Prostate gland (tissue), 2 donors: Measurements from ENCODE around the gene DVL3. TPM values are rescaled to one million over a fixed set of nuclear protein-coding genes. Genes with fewer than 3 reads are reported as not detected.

Experiments
- DNase-seq: peaks from one replicate; pipeline ENCODE4 v3.0.0-alpha.2; 2019; ENCODE audit warnings: low spot score
- H3K27ac ChIP-seq, 2 donors: fragments of 200-600 bp; sonication (generic); 2 replicates each; pipeline ENCODE4 v1.5.1; 2017 to 2019
- H3K27me3 ChIP-seq: fragments of 200-600 bp; sonication (generic); replicated peaks from 2 replicates; pipeline ENCODE4 v1.5.1; 2019; ENCODE audit not compliant: insufficient read depth
- H3K36me3 ChIP-seq, 2 donors: fragments of 200-600 bp; sonication (generic); 1 replicate in 1 of 2; 2 replicates in 1 of 2; pipeline versions ENCODE4 v1.5.1 to v1.8.1; 2017 to 2019
- H3K4me1 ChIP-seq: fragments of 200-600 bp; sonication (generic); replicated peaks from 2 replicates; pipeline ENCODE4 v1.5.1; 2019
- H3K4me3 ChIP-seq, 2 donors: fragments of 200-600 bp; sonication (generic); 2 replicates each; pipeline ENCODE4 v1.5.1; 2017 to 2019
- H3K9me3 ChIP-seq: fragments of 200-600 bp; sonication (generic); 2 replicates; pipeline ENCODE4 v1.5.1; 2017
- CTCF ChIP-seq, 4 experiments: fragments of 200-600 bp in 2 of 4; fragments of 450-650 bp in 2 of 4; sonication (generic) in 2 of 4; IDR thresholded peaks; 1 replicate in 3 of 4; 2 replicates in 1 of 4; pipeline ENCODE4 v1.5.1; 2016 to 2019; ENCODE audit warnings: antibody characterized with exemption in 4 of 4, mild to moderate bottlenecking in 2 of 4, moderate library complexity in 2 of 4
- POLR2A ChIP-seq: fragments of 450-650 bp; IDR thresholded peaks from one replicate; pipeline ENCODE4 v1.6.1; 2016; ENCODE audit warnings: antibody characterized with exemption, mild to moderate bottlenecking
- POLR2AphosphoS5 ChIP-seq: sonication (generic); formaldehyde crosslinking; IDR thresholded peaks from one replicate; pipeline ENCODE4 v1.6.1; 2017; ENCODE audit warnings: antibody characterized with exemption
- WGBS: methylation state at CpG from one replicate; pipeline ENCODE4 v1.1.5; 2018; 5-methylcytosine and 5-hydroxymethylcytosine counted together
- intact Hi-C: fragments of 100-400 bp; cut with DNase I; formaldehyde crosslinking; loops from one replicate; pipeline ENCODE4 v1.14.2; 2022
- total RNA-seq, 2 donors: library from RNA; depleted of rRNA; stranded (reverse); fragments of >200 nt; gene quantifications; one replicate each; pipeline ENCODE4 v1.1.0, GENCODE V29; 2016

The DVL3 gene
- total RNA-seq, 2 donors from 2014 or later, result 61.7 to 95.1 TPM

- no peaks in the 10 kb centered on the region for H3K9me3 ChIP-seq
- no peak overlapping the region for H3K4me3 ChIP-seq
- H3K27ac ChIP-seq, result peak overlapping the region; percentile 79 to 83
- H3K27me3 ChIP-seq, result no peaks in the 10 kb centered on the region
- 92% methylated on average over 18 of the region's 18 CpGs for WGBS
- intact Hi-C loops, result no loop called here
- DNase-seq, result no peak
- H3K36me3 ChIP-seq, result peaks cover 29 to 38% of the 10 kb centered on the region in 2 donors
- TF ChIP-seq POLR2AphosphoS5 (no peak), CTCF (IDR thresholded peaks at IDR 0.05) (no peak), POLR2A (no peak)
- peaks cover 12% of the 10 kb centered on the region for H3K4me1 ChIP-seq
These were observed 29.5 kb downstream of the DVL3 start for GRCh38 chr3:184184546-184185230.

DNA sequence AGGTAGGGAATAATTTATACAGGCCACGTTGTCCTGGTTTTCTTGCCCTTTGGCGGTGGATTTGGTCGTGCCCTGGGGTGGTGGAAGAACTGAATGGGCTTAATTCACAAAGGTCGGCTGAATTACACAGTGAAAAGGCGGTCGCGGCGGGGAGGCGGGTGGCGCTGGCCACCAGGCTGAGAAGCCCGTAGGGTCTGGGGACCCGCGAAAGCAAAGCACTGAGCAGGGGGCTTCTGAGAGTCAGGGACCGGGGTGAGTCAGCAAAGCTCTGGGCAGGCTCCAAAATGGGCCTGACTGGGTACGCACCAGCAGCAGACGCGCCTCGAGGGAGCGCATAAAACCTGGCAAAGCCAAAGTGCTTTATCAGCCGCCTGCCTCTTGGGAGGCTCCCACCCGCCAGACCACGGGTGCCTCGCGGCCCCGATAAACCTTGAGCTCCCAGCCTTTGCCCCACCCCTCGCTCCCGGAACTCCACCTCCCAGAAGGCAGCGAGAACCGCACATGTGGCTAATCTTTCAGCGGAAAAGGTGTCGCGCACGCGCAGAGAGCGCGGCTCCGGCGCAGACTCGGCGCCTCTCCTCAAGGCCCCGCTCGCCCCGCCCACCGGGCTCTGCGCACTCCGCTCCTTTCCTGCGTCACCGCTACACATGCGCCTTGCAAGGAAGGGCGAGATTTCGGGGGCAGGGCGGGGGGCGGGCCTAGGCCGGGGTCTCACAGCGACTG lies 30.4 kb downstream of the DVL3 start:
- peak; percentile 99 for DNase-seq
- peak; percentile 99 for TF ChIP-seq POLR2AphosphoS5
- TF ChIP-seq POLR2A, result peak; percentile 74
- TF ChIP-seq CTCF (IDR thresholded peaks at IDR 0.05), result no peak
- Histone ChIP-seq H3K4me3 (peak overlapping the region; percentile 85 to 91), H3K27me3 (no peaks in the 10 kb centered on the region), H3K4me1 (peaks cover 12% of the 10 kb centered on the region), H3K9me3 (no peaks in the 10 kb centered on the region), H3K36me3 (peaks cover 25 to 35% of the 10 kb centered on the region in 2 donors), H3K27ac (peak overlapping the region; percentile 79 to 83)
- intact Hi-C loops, result no loop called here
- WGBS, result 2% methylated on average over 35 of the region's 55 CpGs

DNA sequence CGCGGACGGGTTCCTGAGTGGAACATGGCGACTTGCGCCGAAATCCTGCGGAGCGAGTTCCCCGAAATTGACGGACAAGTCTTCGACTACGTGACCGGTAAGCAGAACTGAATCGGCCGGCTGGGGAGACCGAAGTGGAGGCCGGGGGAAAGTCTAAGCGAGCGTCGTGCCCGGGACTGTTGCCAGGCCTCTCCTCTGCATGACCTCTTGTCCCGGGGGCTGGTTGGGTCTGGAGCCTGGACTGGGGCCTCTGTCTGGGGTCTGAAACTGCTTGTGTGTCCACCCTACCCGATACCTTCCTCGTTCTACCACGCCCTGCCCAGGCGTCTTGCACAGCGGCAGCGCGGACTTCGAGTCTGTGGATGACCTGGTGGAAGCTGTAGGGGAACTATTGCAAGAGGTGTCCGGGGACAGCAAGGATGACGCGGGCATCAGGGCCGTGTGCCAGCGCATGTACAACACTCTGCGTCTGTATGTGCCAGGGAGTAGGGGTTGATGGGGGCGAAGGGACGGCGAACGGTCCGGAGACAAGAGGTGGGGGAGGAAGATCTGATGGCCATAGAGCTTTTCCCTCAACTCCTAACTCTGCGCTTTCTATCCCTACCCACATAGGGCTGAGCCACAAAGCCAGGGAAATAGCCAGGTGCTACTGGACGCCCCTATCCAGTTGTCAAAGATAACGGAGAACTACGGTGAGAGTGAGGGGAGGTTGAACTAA lies 31.2 kb downstream of the DVL3 start, which contains the start of gene ABCF3:
Gene ABCF3, plus strand, starts transcription at position 16 of the 718 bp plus-strand sequence. Its CDS starts 9 bp downstream, at position 25.
- Histone ChIP-seq H3K27me3 (no peaks in the 10 kb centered on the region), H3K27ac (peak within 1 kb of the TSS; percentile 79 to 83), H3K36me3 (peaks cover 17 to 28% of the 10 kb centered on the region in 2 donors), H3K9me3 (no peaks in the 10 kb centered on the region), H3K4me1 (peaks cover 12% of the 10 kb centered on the region), H3K4me3 (peak within 1 kb of the TSS; percentile 85 to 91)
- intact Hi-C loops, result no loop called here
- WGBS, result under 1% methylated on average over 44 of the region's 45 CpGs
- no peak for DNase-seq
- TF ChIP-seq POLR2AphosphoS5 (peak; percentile 48), POLR2A (no peak), CTCF (IDR thresholded peaks at IDR 0.05) (peak in 1 of 4 experiments; percentile 6)

GRCh38 chr3:184186902-184187207 lies 31.7 kb downstream of the DVL3 start:
- Histone ChIP-seq H3K4me3 (peak overlapping the region; percentile 85 to 91), H3K36me3 (peaks cover 12 to 25% of the 10 kb centered on the region in 2 donors), H3K9me3 (no peaks in the 10 kb centered on the region), H3K27me3 (no peaks in the 10 kb centered on the region), H3K27ac (peak overlapping the region in 1 of 2 donors; percentile 79), H3K4me1 (peaks cover 12% of the 10 kb centered on the region)
- TF ChIP-seq CTCF (IDR thresholded peaks at IDR 0.05) (no peak), POLR2AphosphoS5 (no peak), POLR2A (no peak)
- WGBS, result 10% methylated on average over 3 of the region's 3 CpGs
- intact Hi-C loops, result no loop called here
- no peak for DNase-seq
